Panc1 (cell line): Measurements from ENCODE around the gene WDR27. TPM values are rescaled to one million over a fixed set of nuclear protein-coding genes. Genes with fewer than 3 reads are reported as not detected.

Experiments
- ATAC-seq: fragments of 200-7000 bp; cut with Tn5 transposase; 2 replicates; pipeline ENCODE4 v1.9.1; 2020; ENCODE audit warnings: mild to moderate bottlenecking, moderate library complexity
- BruUV-seq: library from RNA; stranded (reverse); fragments of 400-500 nt; replicated peaks from 2 replicates; lab custom pipeline; 2021; lab: Mats Ljungman, UMichigan
- CTCF ChIA-PET: fragments of 300-600 bp; sonication (Branson Sonifier 250); formaldehyde crosslinking; loops from one replicate; lab custom pipeline; 2022; ENCODE audit warnings: antibody characterized with exemption; lab: Charles Lee
- POLR2A ChIA-PET: fragments of 300-600 bp; sonication (Branson Sonifier 250); formaldehyde crosslinking; loops from one replicate; lab custom pipeline; 2022; ENCODE audit warnings: antibody characterized with exemption; lab: Charles Lee
- DNase-seq: peaks from one replicate; pipeline ENCODE4 v3.0.0-alpha.2; 2010; ENCODE audit warnings: low read depth, low spot score
- H3K27ac ChIP-seq: 2 replicates; pipeline ENCODE4 v1.5.1; 2011; ENCODE audit warnings: mild to moderate bottlenecking, low read length, inconsistent platforms
- H3K27me3 ChIP-seq: fragments of 200-500 bp; sonication (Bioruptor generic); 2 replicates; pipeline ENCODE4 v1.6.0; 2014; ENCODE audit warnings: low read length, inconsistent platforms; ENCODE audit not compliant: control insufficient read depth, insufficient read depth
- H3K36me3 ChIP-seq: fragments of 200-500 bp; sonication (Bioruptor generic); 2 replicates; pipeline ENCODE4 v1.5.1; 2014; ENCODE audit warnings: inconsistent platforms, mild to moderate bottlenecking, low read length, moderate library complexity; ENCODE audit not compliant: control insufficient read depth, insufficient read depth
- H3K4me1 ChIP-seq: 2 replicates; pipeline ENCODE4 v1.5.1; 2011; ENCODE audit warnings: inconsistent platforms, mild to moderate bottlenecking, low read length, moderate library complexity; ENCODE audit not compliant: control insufficient read depth, insufficient read depth
- H3K4me3 ChIP-seq, 2 experiments: 2 replicates each; pipeline ENCODE4 v1.5.1; 2011 to 2012; ENCODE audit warnings: low read depth in 2 of 2, low read length in 2 of 2, mild to moderate bottlenecking in 2 of 2, inconsistent platforms in 1 of 2, moderate library complexity in 1 of 2
- H3K9me3 ChIP-seq: fragments of 200-500 bp; sonication (Bioruptor generic); 2 replicates; pipeline ENCODE4 v1.5.1; 2014; ENCODE audit warnings: low read depth, mild to moderate bottlenecking, inconsistent platforms, low read length, moderate library complexity; ENCODE audit not compliant: control insufficient read depth, insufficient read depth
- CTCF ChIP-seq: fragments of 450-650 bp; IDR thresholded peaks from 2 replicates; pipeline ENCODE4 v1.5.1; 2017; ENCODE audit warnings: mild to moderate bottlenecking
- POLR2AphosphoS5 ChIP-seq: IDR thresholded peaks from 2 replicates; pipeline ENCODE4 v1.6.1; 2012; ENCODE audit warnings: mild to moderate bottlenecking, low read depth, low read length, moderate library complexity
- REST ChIP-seq, 2 experiments: IDR thresholded peaks; 2 replicates each; pipeline ENCODE4 v1.6.1; 2011 to 2012; ENCODE audit warnings: low read depth in 2 of 2, control low read depth in 1 of 2, low read length in 1 of 2, mild to moderate bottlenecking in 1 of 2, moderate library complexity in 1 of 2; ENCODE audit not compliant: insufficient read depth in 1 of 2
- SIN3A ChIP-seq: IDR thresholded peaks from 2 replicates; pipeline ENCODE4 v1.6.1; 2012; ENCODE audit warnings: low read depth, mild to moderate bottlenecking, low read length, moderate library complexity, borderline replicate concordance; ENCODE audit not compliant: insufficient read depth
- TCF7L2 ChIP-seq: IDR thresholded peaks from 2 replicates; pipeline ENCODE4 v1.6.1; 2011; ENCODE audit warnings: mild to moderate bottlenecking, low read depth, low read length, inconsistent platforms
- in situ Hi-C: cut with HindIII; loops from 2 replicates; pipeline ENCODE4 v1.10.0; 2016; ENCODE audit warnings: low sequenced_read_pairs, low pct_unique_long_range_greater_than_20kb
- intact Hi-C: fragments of 100-400 bp; cut with micrococcal nuclease; formaldehyde crosslinking; loops from one replicate; pipeline ENCODE4 v1.10.0; 2022; ENCODE audit not compliant: unreplicated experiment
- total RNA-seq: library from RNA; stranded (reverse); gene quantifications from one replicate; pipeline ENCODE4 v1.2.1, GENCODE V29; 2021; ENCODE audit not compliant: unreplicated experiment

The WDR27 gene
- total RNA-seq, 1 experiment from 2014 or later = 56.3 TPM

GRCh38 chr6:169738976-169739529 is 37.2 kb upstream of the WDR27 start:
- H3K27me3 ChIP-seq = no peaks in the 10 kb centered on the region
- no TSS peak for BruUV-seq
- in situ Hi-C loops = no loop called here
- ChIA-PET POLR2A (no interaction called here), CTCF (no interaction called here)
- ATAC-seq = no peak
- no peak overlapping the region for H3K27ac ChIP-seq
- intact Hi-C loops = no loop called here
- no peak overlapping the region for H3K4me3 ChIP-seq
- H3K36me3 ChIP-seq = no peaks in the 10 kb centered on the region
- H3K9me3 ChIP-seq = no peaks in the 10 kb centered on the region
- DNase-seq = no peak
- TF ChIP-seq CTCF (no peak), TCF7L2 (no peak), POLR2AphosphoS5 (no peak), REST (IDR thresholded peaks at IDR 0.05; ENCODE audit: insufficient read depth in 1 of 2, low read depth in 2 of 2, low read length in 1 of 2) (no peak), SIN3A (no peak)
- H3K4me1 ChIP-seq = no peaks in the 10 kb centered on the region

- BruUV-seq = no TSS peak
- ChIA-PET POLR2A (no interaction called here), CTCF (no interaction called here)
- ATAC-seq = no peak
- in situ Hi-C loops (no loop called here), intact Hi-C loops (no loop called here)
- Histone ChIP-seq H3K4me1 (no peaks in the 10 kb centered on the region), H3K27ac (no peak overlapping the region), H3K27me3 (no peaks in the 10 kb centered on the region), H3K4me3 (no peak overlapping the region), H3K9me3 (no peaks in the 10 kb centered on the region), H3K36me3 (no peaks in the 10 kb centered on the region)
- TF ChIP-seq TCF7L2 (no peak), REST (IDR thresholded peaks at IDR 0.05; ENCODE audit: insufficient read depth in 1 of 2, low read depth in 2 of 2, low read length in 1 of 2) (no peak), CTCF (no peak), POLR2AphosphoS5 (no peak), SIN3A (no peak)
- DNase-seq = no peak
Observed at GRCh38 chr6:169738204-169738975, 36.6 kb upstream of the WDR27 start.
